Tibial nerve (tissue), 3 donors: ENCODE data around the gene GALNT8.

ENCODE experiments used
- POLR2A ChIP-seq, 2 donors: fragments of 450-650 bp; IDR thresholded peaks; one replicate each; pipeline ENCODE4 v1.6.1; 2017; ENCODE audit warnings: antibody characterized with exemption in 2 of 2, mild to moderate bottlenecking in 2 of 2, moderate library complexity in 2 of 2
- TF ChIP-seq, protein P1 (sequence below), 5 experiments: fragments of 200-600 bp in 3 of 5; fragments of 450-650 bp in 2 of 5; sonication (generic) in 3 of 5; IDR thresholded peaks; one replicate each; pipeline ENCODE4 v1.5.1; 2016 to 2019; ENCODE audit warnings: antibody characterized with exemption in 5 of 5, mild to moderate bottlenecking in 3 of 5, moderate library complexity in 2 of 5

DNA sequence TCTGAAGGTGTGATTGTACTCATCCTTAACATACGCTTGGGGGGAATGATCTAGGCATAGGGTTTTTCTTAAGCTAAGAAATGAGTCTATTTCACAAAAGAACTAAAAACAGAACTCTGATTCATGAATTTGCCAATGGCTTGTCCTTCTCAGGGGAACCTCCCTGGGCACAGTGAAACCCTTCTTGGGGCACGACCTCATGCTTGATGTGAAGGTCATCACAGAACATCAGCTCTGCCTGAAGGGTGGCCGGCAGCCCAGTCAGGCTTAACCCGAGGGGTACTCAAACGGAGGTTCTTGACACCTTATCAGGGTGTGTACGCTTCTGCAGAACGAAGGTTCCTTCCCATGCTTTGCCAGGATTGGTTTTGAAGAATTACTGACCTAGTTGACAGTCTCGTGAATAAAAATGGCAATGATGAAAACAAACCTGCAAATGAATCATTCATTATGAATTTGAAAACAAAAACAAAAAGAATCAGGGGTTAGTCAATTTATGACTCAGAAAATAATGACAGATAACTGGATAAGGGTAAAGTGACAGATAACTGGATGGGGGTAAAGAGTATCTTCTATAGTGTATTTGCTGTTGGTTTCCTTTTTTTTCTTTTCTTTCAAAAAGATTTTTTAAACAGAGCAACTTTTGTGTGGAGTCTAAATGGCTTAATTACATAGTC, 86.4 kb downstream of the GALNT8 start:
- TF ChIP-seq POLR2A (IDR thresholded peaks at IDR 0.05) = no peak
- TF ChIP-seq, protein P1, sequence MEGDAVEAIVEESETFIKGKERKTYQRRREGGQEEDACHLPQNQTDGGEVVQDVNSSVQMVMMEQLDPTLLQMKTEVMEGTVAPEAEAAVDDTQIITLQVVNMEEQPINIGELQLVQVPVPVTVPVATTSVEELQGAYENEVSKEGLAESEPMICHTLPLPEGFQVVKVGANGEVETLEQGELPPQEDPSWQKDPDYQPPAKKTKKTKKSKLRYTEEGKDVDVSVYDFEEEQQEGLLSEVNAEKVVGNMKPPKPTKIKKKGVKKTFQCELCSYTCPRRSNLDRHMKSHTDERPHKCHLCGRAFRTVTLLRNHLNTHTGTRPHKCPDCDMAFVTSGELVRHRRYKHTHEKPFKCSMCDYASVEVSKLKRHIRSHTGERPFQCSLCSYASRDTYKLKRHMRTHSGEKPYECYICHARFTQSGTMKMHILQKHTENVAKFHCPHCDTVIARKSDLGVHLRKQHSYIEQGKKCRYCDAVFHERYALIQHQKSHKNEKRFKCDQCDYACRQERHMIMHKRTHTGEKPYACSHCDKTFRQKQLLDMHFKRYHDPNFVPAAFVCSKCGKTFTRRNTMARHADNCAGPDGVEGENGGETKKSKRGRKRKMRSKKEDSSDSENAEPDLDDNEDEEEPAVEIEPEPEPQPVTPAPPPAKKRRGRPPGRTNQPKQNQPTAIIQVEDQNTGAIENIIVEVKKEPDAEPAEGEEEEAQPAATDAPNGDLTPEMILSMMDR (IDR thresholded peaks at IDR 0.05) = no peak
